H1 (cell line): ENCODE data around the gene CDS2. TPM values are rescaled to one million over a fixed set of nuclear protein-coding genes. Genes with fewer than 3 reads are reported as not detected.

Experiments used
- FOSL1 ChIP-seq: IDR thresholded peaks from 2 replicates; pipeline ENCODE4 v1.6.1; 2011; ENCODE audit warnings: mild to moderate bottlenecking, low read depth, low read length, moderate library complexity; ENCODE audit not compliant: insufficient read depth
- KDM1A ChIP-seq: fragments of 200-600, 300-600 bp; sonication (generic); IDR thresholded peaks from 2 replicates; pipeline ENCODE4 v1.7.1; 2016; ENCODE audit warnings: mild to moderate bottlenecking, low read length, borderline replicate concordance
- KDM5A ChIP-seq: fragments of 200-600 bp; IDR thresholded peaks from 2 replicates; pipeline ENCODE4 v1.7.1; 2012; ENCODE audit warnings: mild to moderate bottlenecking, low read length, inconsistent platforms, mixed read lengths
- POLR2A ChIP-seq, 2 experiments: IDR thresholded peaks; 1 replicate in 1 of 2; 2 replicates in 1 of 2; pipeline ENCODE4 v1.6.1; 2011; ENCODE audit warnings: low read depth in 2 of 2, low read length in 2 of 2, mild to moderate bottlenecking in 2 of 2; ENCODE audit errors: control extremely low read depth in 1 of 2
- SAP30 ChIP-seq: fragments of 300-600 bp; sonication (generic); IDR thresholded peaks from 2 replicates; pipeline ENCODE4 v1.7.1; 2012; ENCODE audit warnings: low read length, moderate library complexity, mild to moderate bottlenecking, inconsistent platforms; ENCODE audit not compliant: insufficient read depth, insufficient replicate concordance
- SP2 ChIP-seq: IDR thresholded peaks from 2 replicates; pipeline ENCODE4 v1.6.1; 2012; ENCODE audit warnings: mild to moderate bottlenecking, low read length, inconsistent platforms
- polyA plus RNA-seq, 7 experiments: library from polyadenylated mRNA; depleted of rRNA in 3 of 7; stranded (reverse) in 5 of 7; unstranded in 2 of 7; fragments of >200 nt in 5 of 7; fragments of 200-250 nt in 2 of 7; gene quantifications; 1 replicate in 5 of 7; 2 replicates in 1 of 7; 4 replicates in 1 of 7; pipeline versions ENCODE4 v1.2.1 to v1.2.3, GENCODE V29; 2011 to 2013; ENCODE audit warnings: missing spikeins in 2 of 7, mixed read lengths in 2 of 7
- total RNA-seq: library from RNA; stranded (reverse); fragmentation: NEBNext Ultra II Directional; extraction: Animal tissue kit (Norgen Biotek cat#: 25700); gene quantifications from 2 replicates; pipeline ENCODE4 v1.2.1, GENCODE V29; 2021
- TF ChIP-seq, protein P1 (sequence below): fragments of 300-600 bp; sonication (generic); IDR thresholded peaks from 2 replicates; pipeline ENCODE4 v1.7.1; 2012; ENCODE audit warnings: low read length, moderate library complexity, mild to moderate bottlenecking, inconsistent platforms; ENCODE audit not compliant: insufficient replicate concordance
- TF ChIP-seq, protein P2 (sequence below): IDR thresholded peaks from 2 replicates; pipeline ENCODE4 v1.6.1; 2012; ENCODE audit warnings: low read length, inconsistent platforms

The CDS2 gene
- total and polyA plus RNA-seq, 2 of the 8 experiments (the other 6 are each of a cell fraction or from before 2014, with no cell fraction given) = 54.0 to 56.2 TPM

DNA sequence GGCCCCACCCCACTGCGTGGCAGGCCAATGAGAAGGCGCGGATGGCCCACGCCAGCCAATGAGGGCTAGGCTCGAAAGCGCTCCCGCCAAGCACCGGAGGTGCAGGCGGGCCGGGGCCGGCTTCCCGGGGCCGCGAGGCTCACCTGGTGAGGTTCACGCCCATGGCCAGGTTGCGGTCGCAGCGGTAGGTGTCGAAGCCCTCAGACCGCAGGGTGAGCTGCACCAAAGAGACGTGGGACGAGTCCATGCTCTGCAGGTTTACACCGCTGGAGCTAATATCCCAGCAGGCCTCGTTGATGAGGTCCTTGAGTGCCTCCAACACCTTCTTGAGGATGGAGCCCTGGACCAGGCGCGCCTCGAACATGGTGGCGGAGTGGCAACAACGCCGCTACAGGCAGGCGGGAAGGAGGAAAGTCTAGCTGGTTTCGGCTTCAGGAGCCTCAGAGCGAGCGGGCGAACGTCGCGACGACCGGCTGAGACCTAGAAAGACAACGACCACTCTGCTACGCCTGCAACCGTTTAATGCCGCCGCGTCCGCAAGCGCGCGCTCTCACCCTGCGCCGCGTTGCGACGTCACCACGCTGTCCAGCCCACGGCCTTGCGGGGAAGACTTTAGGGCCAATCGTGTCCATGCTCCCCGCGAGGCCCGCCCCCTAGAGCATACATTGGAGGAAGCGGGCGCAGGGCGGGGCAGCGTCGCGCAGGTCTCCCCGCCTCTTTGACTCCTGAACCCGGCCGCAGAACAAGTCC lies 7.2 kb upstream of the CDS2 start, which contains the start of gene PCNA (continued):
- TF ChIP-seq, protein P1, sequence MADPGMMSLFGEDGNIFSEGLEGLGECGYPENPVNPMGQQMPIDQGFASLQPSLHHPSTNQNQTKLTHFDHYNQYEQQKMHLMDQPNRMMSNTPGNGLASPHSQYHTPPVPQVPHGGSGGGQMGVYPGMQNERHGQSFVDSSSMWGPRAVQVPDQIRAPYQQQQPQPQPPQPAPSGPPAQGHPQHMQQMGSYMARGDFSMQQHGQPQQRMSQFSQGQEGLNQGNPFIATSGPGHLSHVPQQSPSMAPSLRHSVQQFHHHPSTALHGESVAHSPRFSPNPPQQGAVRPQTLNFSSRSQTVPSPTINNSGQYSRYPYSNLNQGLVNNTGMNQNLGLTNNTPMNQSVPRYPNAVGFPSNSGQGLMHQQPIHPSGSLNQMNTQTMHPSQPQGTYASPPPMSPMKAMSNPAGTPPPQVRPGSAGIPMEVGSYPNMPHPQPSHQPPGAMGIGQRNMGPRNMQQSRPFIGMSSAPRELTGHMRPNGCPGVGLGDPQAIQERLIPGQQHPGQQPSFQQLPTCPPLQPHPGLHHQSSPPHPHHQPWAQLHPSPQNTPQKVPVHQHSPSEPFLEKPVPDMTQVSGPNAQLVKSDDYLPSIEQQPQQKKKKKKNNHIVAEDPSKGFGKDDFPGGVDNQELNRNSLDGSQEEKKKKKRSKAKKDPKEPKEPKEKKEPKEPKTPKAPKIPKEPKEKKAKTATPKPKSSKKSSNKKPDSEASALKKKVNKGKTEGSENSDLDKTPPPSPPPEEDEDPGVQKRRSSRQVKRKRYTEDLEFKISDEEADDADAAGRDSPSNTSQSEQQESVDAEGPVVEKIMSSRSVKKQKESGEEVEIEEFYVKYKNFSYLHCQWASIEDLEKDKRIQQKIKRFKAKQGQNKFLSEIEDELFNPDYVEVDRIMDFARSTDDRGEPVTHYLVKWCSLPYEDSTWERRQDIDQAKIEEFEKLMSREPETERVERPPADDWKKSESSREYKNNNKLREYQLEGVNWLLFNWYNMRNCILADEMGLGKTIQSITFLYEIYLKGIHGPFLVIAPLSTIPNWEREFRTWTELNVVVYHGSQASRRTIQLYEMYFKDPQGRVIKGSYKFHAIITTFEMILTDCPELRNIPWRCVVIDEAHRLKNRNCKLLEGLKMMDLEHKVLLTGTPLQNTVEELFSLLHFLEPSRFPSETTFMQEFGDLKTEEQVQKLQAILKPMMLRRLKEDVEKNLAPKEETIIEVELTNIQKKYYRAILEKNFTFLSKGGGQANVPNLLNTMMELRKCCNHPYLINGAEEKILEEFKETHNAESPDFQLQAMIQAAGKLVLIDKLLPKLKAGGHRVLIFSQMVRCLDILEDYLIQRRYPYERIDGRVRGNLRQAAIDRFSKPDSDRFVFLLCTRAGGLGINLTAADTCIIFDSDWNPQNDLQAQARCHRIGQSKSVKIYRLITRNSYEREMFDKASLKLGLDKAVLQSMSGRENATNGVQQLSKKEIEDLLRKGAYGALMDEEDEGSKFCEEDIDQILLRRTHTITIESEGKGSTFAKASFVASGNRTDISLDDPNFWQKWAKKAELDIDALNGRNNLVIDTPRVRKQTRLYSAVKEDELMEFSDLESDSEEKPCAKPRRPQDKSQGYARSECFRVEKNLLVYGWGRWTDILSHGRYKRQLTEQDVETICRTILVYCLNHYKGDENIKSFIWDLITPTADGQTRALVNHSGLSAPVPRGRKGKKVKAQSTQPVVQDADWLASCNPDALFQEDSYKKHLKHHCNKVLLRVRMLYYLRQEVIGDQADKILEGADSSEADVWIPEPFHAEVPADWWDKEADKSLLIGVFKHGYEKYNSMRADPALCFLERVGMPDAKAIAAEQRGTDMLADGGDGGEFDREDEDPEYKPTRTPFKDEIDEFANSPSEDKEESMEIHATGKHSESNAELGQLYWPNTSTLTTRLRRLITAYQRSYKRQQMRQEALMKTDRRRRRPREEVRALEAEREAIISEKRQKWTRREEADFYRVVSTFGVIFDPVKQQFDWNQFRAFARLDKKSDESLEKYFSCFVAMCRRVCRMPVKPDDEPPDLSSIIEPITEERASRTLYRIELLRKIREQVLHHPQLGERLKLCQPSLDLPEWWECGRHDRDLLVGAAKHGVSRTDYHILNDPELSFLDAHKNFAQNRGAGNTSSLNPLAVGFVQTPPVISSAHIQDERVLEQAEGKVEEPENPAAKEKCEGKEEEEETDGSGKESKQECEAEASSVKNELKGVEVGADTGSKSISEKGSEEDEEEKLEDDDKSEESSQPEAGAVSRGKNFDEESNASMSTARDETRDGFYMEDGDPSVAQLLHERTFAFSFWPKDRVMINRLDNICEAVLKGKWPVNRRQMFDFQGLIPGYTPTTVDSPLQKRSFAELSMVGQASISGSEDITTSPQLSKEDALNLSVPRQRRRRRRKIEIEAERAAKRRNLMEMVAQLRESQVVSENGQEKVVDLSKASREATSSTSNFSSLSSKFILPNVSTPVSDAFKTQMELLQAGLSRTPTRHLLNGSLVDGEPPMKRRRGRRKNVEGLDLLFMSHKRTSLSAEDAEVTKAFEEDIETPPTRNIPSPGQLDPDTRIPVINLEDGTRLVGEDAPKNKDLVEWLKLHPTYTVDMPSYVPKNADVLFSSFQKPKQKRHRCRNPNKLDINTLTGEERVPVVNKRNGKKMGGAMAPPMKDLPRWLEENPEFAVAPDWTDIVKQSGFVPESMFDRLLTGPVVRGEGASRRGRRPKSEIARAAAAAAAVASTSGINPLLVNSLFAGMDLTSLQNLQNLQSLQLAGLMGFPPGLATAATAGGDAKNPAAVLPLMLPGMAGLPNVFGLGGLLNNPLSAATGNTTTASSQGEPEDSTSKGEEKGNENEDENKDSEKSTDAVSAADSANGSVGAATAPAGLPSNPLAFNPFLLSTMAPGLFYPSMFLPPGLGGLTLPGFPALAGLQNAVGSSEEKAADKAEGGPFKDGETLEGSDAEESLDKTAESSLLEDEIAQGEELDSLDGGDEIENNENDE = no peak
- TF ChIP-seq KDM1A (no peak), SP2 (no peak), FOSL1 (no peak), KDM5A (no peak), POLR2A (IDR thresholded peaks at IDR 0.05; ENCODE audit: control extremely low read depth in 1 of 2, low read depth in 2 of 2, low read length in 2 of 2) (peak; percentile 99 to 100), SAP30 (no peak)
- TF ChIP-seq, protein P2, sequence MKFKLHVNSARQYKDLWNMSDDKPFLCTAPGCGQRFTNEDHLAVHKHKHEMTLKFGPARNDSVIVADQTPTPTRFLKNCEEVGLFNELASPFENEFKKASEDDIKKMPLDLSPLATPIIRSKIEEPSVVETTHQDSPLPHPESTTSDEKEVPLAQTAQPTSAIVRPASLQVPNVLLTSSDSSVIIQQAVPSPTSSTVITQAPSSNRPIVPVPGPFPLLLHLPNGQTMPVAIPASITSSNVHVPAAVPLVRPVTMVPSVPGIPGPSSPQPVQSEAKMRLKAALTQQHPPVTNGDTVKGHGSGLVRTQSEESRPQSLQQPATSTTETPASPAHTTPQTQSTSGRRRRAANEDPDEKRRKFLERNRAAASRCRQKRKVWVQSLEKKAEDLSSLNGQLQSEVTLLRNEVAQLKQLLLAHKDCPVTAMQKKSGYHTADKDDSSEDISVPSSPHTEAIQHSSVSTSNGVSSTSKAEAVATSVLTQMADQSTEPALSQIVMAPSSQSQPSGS = peak; percentile 48; the same call in 1 of the 2 replicates
